Right renal cortex interstitium (tissue), 3 donors: Measurements from ENCODE around the gene MRPL24. TPM values are rescaled to one million over a fixed set of nuclear protein-coding genes. Genes with fewer than 3 reads are reported as not detected.

Experiments
- DNase-seq, 3 donors: peaks; one replicate each; pipeline ENCODE4 v3.0.0-alpha.2; 2013; ENCODE audit warnings: low read depth in 3 of 3, low spot score in 2 of 3
- polyA plus RNA-seq, 3 donors: library from polyadenylated mRNA; unstranded; fragments of 120-200 nt; gene quantifications; one replicate each; pipeline ENCODE4 v1.2.1, GENCODE V29; 2013; ENCODE audit not compliant: insufficient read length in 3 of 3

Gene MRPL24
- polyA plus RNA-seq, 3 donors: 73.5 to 75.7 (median 73.7) TPM

- DNase-seq: no peak
These were observed 4.0 kb upstream of the MRPL24 start for GRCh38 chr1:156744786-156745419.

DNA sequence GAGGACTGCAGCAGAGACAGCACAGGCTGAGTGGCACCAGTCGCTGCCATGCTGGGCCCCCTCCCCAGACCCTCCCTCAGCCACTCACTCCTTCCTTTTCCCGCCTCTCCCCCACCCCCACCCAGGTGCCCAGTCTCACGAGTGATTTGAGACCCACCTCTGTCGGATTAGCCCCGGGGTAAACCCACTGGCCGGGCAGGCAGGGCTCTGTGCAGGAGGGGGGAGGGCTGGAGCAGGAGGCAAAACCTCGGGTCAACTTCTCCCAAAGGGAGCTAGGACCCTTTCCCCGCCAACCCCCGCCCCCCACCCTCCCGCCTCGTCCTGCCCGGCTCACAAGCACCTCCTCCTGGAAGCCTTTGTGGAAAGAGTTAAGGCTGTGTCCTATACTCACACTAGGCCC, 3.5 kb upstream of the MRPL24 start:
- DNase-seq: no peak

- DNase-seq: no peak
These were observed 2.7 kb upstream of the MRPL24 start for GRCh38 chr1:156743367-156744302.

- no peak for DNase-seq
These were observed 1.9 kb upstream of the MRPL24 start for GRCh38 chr1:156742801-156743200.

- DNase-seq: no peak
These were observed 1.1 kb upstream of the MRPL24 start for GRCh38 chr1:156742017-156742416.

DNA sequence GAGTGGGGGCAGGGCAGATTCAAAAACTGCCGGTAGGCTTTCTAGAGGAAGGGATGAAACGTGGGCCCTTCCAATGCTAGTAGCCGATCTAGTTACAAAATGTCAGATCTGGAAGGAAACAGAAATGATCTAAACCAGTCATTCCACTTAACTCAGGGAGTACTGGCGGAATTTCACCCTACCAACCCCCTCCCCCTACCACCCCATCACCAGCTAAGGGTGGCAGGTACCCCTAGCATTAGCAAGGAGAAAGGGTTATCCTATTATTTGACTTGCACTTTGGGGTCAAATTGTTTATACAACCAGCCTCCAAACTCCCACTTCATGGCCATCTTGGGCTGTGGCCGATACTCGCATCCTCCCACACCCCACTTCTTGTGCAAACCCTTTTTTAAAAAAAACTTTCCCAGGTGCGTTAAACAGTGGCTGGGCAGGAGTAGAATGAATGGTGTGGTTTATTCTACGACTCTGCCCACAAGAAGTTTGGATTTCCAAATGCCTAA, 644 bp upstream of the MRPL24 start:
- no peak for DNase-seq

- DNase-seq: no peak
These were observed 599 bp downstream of the MRPL24 start for GRCh38 chr1:156740237-156740740.

DNA sequence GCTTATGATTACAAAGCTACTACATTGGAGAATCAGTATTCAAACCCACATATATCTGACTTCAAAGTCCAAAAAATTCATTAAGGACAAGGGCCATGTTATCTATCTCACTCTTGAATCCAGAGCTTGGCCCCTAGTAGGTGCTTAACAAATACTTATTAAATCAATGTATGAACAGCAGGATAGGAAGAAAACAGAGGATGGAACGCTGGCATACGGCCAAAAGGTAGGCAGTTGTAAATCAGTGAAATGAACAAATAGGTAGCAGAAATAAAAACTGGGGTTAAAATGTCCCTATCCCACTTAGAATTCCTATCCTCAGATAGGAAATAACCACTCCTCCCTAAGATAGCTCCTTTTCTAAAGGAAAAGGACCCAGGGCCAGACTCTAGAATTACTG, 2.0 kb downstream of the MRPL24 start:
- no peak for DNase-seq

DNA sequence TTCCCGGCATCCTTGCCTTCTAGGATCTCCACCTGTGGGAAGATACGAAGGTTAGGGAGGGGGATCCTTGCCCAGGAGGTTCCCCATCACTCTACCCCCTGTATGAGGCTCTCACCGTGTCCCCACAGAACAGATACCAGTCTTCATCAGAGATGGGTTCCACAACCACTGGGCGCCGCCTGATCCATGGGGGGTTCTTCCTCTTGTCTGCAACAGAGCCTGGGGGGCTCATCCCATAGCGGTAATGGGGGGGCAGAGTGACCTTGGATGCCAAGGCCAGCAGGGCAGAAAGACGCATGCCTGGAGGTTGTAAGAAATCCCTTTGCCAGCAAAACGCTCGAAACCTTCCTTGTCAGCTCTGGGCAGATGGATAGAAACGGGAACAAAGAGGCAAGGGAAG, 2.5 kb downstream of the MRPL24 start:
- DNase-seq: no peak

- DNase-seq: no peak
These were observed 6.8 kb downstream of the MRPL24 start for GRCh38 chr1:156733989-156734584.

DNA sequence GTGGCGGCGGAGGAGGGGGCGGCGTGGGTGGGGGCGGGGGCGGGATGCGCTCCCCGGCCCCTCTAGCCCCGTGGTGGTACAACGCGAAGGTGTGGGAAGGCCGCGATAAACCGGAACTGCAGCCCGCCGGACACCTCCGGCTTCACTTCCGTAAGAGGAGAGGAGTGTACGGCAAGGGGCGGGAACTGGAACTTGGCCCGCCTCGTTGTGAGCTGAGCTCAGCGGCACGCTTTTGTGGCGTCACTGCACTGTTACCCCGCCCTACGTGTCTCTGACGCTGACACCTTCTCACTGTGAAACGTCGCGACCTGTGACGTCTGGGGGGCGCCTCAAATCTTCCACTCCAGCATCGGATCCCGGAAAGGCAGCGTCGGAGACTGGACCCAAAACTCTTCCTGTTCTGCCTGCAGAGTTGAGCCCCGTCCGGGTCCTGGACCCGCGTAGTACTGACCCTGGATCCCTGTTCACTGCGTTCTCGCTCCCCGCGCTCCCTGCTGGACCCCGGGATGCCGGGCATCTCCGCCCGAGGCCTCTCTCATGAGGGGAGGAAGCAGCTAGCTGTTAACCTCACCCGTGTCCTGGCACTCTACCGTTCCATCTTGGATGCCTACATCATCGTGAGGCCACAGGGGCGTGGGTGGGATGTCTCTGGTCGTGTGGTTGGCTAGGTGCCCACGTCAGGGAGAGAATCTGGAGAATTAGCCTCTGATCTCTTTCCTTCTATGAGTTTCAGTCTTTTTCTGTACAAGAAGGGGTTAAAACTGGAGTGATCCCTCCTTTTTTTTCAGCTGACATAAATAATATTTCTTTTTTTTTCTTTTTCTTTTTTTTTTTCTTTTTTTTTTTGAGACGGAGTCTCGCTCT, 12.1 kb downstream of the MRPL24 start, which contains the start of gene ISG20L2:
TSS of gene ISG20L2 (minus strand) at position 168 of the 864 bp plus-strand sequence. CDS start 1,114 bp downstream, outside the sequence.
- peak in 2 of 3 donors; percentile 93 for DNase-seq

- no peak for DNase-seq
These were observed 12.8 kb downstream of the MRPL24 start, which contains the start of gene METTL25B for GRCh38 chr1:156727926-156728598. METTL25B (plus strand) TSS chr1:156728469; CDS start chr1:156729105, 636 bp downstream.

DNA sequence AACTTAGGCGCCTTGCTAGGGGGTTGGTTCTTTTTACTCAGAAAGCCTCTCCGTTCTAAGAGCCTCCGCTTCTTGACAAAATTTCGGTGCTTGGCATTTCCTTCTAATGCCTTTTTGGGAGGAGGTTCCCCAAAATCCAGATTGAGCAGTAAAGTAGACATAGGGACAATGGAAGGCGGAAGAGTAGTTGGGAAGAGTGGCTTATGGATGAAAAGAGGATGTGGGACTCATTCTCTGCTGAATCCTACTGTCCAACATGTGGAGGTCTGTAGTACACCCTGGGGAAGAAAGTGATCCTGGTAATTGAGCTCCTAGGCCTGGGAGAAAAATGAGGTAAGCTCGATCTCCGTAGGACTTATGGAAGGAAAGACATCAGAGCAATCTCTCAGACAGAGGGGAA, 13.4 kb downstream of the MRPL24 start:
- DNase-seq: no peak

- DNase-seq: no peak
These were observed 14.2 kb downstream of the MRPL24 start for GRCh38 chr1:156726549-156727226.

DNA sequence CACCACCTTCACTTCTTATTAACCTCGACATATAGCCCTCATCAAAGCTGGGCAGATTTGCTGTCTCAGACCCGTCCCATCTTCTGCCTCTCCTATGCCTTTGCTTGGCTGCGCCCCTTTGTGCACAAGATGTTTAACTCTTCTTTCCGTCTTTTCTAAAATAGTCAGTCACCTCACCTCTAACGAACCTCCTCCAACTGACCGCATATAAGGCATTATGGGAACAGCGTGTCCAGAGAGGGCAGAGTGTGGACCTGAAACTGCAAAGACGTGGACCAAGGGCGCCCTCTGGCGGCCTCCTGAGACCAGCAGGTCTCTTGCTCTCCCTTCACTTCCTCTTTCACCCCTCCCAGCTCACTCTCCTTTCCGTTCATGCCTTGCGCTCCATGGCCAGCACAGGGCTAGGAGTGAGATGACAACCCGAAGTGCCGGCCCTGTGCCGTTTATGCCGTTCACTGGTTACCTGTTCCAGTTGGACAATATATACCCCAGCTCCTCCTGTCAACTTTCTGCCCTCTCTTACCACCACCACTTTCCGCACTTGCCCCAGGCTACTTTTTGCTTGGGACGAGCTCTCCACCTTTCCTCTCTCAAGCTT, 15.1 kb downstream of the MRPL24 start:
- DNase-seq: peak; percentile 79 to 87 (median 82)

DNA sequence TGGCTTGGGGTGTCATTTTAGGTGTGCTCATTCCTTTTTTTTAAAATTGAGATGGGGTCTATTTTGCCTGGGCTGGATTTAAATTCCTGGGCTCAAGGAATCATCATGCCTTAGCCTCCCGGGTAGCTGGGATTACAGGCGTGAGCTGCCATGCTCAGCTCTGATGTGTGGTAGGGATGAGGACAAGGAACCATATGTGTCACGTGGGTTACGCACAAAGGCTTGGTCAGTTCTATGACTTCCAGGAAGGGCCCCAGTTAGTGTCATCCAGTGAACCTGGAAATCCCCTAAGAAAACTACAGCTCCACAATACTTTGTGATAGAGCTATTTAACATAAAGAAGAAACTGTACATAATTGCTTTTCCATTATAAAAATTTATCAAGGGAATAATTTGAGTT, 19.4 kb downstream of the MRPL24 start:
- no peak for DNase-seq

- DNase-seq: no peak
These were observed 19.8 kb downstream of the MRPL24 start for GRCh38 chr1:156721131-156721530.

DNA sequence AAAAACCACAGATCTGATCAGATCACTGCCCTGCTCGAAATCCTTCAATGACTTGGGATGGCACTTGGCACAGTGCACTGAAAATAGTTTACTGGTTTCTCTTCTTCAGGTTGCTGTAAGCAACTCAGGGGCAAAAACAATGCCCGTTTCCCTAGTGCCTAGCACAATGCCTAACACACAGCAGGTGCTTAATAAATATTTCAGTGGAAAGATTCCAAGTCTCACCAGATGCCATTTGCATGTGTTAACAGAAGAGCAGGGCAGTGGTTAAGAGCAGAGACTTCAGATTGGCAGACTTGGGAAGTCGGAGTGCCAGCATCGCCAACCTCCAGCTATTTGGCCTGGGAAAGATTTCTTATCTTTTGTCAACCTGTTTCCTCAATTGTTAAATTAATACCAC, 23.5 kb downstream of the MRPL24 start:
- DNase-seq: no peak
